ENCODE measurements around the gene THBS1.

THBS1 gene

DNA sequence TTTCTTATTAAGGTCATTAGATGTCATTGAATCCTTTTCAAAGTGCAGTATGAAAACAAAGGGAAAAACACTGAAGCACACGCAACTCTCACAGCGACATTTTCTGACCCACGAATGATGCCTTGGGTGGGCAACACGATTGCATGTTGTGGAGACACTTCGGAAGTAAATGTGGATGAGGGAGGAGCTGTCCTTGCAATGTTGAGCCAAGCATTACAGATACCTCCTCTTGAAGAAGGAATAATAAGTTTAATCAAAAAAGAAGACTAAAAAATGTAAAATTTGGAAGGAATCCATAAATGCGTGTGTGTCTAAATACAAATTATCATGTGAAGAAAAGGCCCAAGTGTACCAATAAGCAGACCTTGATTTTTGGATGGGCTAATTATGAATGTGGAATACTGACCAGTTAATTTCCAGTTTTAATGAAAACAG, 16.9 kb downstream of the THBS1 start:
- TF ChIP-seq GATA3 (IDR thresholded peaks at IDR 0.05; ENCODE audit: low read depth, low read length), result no peak
- no peak for TF ChIP-seq GATA2 (IDR thresholded peaks at IDR 0.05; ENCODE audit: low read depth, low read length)

DNA sequence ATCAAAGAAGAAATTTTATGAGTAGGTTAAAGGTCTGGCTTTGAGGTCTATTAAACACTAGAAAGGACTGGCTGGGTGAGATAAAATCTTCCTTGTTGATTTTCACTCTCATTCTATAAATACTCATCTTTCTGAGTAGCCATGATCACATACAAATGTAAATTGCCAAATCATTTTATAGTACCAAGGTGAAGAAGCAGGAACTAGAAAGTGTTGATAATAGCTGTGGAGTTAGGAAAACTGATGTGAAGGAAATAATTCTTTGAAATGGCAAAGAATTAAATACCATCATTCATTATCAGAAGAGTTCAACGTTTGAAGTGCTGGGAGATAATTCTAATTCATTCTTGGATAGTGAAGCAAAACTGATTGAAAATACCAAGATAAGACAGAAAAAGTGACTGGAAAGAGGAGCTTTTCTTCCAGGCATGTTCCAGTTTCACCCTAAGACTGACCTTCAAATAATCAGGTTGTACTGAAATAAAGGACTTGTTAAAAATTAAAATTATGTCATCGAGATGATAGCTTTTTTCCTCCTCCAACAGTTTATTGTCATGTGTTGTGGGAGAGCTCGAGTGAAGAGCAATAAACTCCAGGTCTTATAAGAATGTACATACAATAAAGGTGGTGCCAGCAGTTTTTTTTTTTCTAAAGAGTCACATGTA, 17.4 kb downstream of the THBS1 start:
- TF ChIP-seq GATA2 (IDR thresholded peaks at IDR 0.05; ENCODE audit: low read depth, low read length) (no peak), GATA3 (IDR thresholded peaks at IDR 0.05; ENCODE audit: low read depth, low read length) (no peak)

DNA sequence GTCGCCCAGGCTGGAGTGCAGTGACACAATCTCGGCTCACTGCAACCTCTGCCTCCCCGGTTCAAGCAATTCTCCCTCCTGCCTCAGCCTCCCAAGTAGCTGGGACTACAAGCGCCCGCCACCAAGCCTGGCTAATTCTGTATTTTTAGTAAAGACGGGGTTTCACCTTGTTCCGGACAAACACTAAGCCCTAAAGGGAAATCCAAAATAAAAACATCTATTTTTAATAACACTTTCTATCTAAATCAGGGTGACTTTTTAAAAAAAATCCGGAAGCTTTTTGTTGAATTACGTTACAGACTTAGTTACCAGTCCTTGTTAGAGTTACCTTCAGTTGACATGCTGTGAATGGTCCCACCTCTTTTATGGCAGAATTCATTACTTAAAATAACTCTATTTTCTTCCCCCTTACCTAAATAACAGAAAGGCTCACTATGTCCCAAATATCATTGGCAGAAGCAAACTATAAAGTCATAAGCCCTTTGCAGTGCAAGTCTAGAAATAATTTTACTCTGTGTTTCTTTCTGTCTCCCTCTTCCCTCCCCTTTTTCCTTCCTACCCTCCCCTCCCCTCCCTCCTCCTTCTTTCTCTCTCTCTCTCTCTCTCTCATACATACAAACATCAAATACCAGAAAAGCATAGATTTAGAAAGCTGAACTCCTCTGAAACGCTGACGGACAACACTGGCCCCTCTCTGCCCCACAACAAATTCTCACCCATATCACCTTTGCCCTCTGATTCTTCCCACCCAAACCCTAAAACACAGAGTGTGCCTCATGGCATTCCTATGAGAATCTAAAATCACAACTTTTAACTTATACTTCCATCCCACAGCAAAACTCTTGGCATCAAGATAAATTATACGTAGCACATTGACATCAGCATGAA, 18.3 kb downstream of the THBS1 start:
- TF ChIP-seq GATA2 (IDR thresholded peaks at IDR 0.05; ENCODE audit: low read depth, low read length) (no peak), GATA3 (IDR thresholded peaks at IDR 0.05; ENCODE audit: low read depth, low read length) (no peak)

DNA sequence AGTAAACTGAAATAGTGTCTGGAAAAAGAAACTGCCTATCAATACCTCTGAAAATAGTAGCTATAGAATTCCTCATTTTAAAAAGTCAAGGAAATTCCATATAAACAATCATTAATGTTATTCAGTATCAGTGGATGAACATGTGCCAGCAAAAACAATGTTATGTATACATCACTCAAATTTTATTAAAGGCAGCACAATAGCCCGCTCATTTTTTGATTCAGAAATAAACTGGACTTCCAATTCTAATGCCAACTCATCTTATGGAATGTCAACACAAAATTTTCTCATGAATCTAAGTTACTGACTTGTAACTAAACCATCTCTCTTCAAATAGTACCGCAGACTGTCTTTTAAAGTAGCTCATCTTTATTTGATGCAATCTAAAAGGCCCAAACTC, 19.0 kb downstream of the THBS1 start:
- TF ChIP-seq GATA3 (IDR thresholded peaks at IDR 0.05; ENCODE audit: low read depth, low read length) (no peak), GATA2 (IDR thresholded peaks at IDR 0.05; ENCODE audit: low read depth, low read length) (no peak)

DNA sequence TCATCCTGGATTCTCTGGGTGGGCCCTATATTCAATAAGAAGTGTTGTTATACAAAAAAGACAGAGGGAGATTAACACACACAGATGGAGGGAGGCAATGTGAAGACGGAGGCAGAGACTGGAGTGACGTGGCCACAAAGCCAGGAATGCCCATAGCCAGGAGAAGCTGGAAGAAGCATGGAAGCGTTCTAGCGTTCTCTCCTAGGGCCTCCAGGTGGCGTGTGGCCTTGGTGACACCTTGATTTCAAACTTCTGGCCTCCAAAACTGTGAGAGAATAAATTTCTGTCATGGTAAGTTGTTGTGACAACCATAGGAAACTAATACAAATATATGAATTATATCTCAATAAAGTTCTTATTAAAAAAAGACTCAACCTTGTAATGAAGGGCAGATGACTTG, 21.3 kb downstream of the THBS1 start:
- no peak for TF ChIP-seq GATA2 (IDR thresholded peaks at IDR 0.05; ENCODE audit: low read depth, low read length)
- TF ChIP-seq GATA3 (IDR thresholded peaks at IDR 0.05; ENCODE audit: low read depth, low read length), result no peak

DNA sequence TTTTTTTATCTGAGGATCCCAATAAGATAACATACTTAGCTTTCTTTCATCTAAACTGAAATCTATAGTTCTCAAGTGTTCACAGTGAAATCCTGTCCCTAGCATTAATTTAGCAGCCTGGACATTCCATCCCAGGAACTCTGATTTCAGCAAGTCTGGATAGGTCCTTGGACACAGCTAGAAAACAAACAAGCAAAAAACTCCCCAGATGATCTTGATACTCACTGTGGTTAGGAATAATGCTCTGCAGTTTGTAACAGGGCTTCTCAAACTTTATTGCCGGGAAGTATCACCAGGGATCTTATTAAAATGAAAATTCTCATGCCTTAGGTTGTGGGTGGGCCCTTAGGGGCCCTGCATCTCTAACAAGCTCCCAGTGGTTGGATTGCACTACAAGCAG, 24.3 kb downstream of the THBS1 start:
- TF ChIP-seq GATA3 (IDR thresholded peaks at IDR 0.05; ENCODE audit: low read depth, low read length), result no peak
- TF ChIP-seq GATA2 (IDR thresholded peaks at IDR 0.05; ENCODE audit: low read depth, low read length), result no peak

DNA sequence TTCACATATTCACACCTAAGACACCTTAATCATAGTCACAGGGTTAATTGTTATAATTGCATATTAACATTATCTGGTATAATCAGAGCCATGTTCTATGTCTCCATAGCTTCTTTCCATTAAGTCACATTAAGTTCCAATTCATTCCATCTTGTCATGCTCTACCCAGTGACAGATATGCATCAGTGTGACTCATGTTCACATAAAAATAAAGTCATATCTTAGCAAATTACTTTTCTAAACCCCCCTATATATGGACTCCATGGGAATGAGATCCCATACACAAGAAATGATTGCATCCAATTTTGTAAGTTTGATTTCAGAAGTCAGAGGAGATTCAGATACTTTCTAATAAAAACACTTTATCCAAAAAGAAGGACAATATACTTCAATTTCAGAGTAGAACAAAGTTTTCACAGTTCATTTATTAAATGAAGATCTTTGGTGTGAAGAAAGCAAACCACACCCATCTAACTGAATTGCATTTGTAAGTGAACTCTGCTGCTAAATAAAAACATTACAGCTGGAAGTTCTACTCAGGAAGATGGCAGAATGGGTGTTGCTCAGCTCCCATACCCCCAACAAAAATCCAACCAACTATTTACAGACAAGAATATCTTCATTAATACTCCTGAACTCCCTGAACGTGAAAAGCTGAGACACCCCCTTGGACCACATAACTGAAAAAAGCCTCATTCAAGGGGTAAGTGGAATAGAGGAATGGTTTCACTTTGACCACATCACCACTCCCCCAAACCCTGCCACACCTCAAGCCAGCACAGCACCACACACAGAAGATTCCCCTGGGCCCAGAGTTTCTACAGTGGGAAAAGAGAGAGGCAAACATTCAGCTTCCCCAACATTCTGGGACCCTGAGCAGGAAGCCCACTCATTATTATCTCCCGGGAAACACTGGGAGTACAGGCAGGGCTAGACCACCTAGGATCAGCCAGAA, 27.6 kb downstream of the THBS1 start:
- TF ChIP-seq GATA2 (IDR thresholded peaks at IDR 0.05; ENCODE audit: low read depth, low read length), result no peak
- no peak for TF ChIP-seq GATA3 (IDR thresholded peaks at IDR 0.05; ENCODE audit: low read depth, low read length)

DNA sequence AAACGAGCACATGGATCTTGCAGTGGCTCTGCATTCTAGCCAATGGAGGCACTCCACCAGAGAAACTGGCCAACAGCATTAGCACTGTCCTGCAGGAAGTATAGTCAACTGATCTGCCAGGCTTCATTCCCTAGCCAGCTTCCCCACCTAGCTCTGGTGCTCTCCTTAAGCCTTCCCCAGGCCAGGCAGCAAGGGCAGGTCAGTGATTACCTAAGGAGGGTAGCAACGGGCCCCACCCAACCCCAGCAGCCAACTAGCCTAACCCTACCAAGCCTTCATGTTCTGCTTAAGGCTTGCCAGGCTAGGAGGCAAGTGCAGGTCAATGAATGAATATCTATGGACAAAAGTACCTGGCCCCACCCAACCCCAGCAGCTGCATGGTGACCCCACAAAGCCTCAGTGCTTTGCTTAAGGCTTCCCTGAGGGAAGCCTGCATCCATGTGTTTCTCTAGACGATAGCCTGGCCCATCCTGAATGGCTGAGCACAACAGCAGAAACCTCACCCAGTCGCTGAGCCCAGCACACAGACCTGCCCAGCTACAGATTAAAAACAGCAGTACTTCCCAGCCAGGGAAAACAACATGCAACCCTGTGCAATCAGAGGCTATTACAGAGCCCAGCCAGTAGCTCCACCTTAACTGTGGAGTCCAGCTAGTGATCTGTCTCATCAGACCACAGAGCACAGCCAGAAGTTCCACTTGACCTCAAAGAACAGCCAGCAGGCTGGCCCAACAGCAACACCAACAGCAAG, 28.5 kb downstream of the THBS1 start:
- TF ChIP-seq GATA2 (IDR thresholded peaks at IDR 0.05; ENCODE audit: low read depth, low read length), result no peak
- TF ChIP-seq GATA3 (IDR thresholded peaks at IDR 0.05; ENCODE audit: low read depth, low read length), result no peak

DNA sequence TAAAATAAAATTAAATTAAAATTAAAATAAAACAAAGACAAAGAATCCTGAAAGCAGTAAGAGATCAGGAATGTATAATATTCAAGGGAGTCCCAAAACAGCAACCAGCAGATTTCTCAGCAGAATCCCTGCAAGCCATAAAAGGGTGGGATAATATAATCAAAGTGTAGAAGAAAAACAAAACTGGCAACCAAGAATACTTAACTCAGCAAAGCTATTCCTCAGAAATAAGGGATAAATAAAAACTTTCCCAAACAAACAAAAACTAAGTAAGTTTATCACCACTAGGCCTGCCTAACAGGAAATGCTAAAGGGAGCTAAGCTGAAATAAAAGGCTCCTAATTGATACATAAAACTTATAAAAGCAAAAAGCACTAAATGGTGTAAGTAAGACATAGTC, 29.8 kb downstream of the THBS1 start:
- TF ChIP-seq GATA2 (IDR thresholded peaks at IDR 0.05; ENCODE audit: low read depth, low read length) (no peak), GATA3 (IDR thresholded peaks at IDR 0.05; ENCODE audit: low read depth, low read length) (no peak)

DNA sequence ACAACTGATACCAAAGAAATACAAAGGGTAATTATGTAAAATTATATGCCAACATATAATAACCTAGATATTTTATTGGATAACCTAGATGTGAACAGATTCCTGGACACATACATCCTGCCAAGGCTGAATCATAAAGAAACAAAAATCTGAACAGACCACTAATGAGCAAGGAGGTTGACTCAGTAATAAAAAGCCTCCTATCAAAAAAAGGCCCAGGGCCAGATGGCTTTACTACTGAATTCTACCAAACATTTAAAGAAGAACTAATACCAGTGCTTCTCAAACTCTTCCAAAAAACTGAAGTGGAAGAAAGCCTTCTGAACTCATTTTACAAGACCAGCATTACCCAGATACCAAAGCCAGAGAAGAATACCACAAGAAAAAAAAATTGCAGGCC, 32.4 kb downstream of the THBS1 start:
- TF ChIP-seq GATA2 (IDR thresholded peaks at IDR 0.05; ENCODE audit: low read depth, low read length) (no peak), GATA3 (IDR thresholded peaks at IDR 0.05; ENCODE audit: low read depth, low read length) (no peak)

DNA sequence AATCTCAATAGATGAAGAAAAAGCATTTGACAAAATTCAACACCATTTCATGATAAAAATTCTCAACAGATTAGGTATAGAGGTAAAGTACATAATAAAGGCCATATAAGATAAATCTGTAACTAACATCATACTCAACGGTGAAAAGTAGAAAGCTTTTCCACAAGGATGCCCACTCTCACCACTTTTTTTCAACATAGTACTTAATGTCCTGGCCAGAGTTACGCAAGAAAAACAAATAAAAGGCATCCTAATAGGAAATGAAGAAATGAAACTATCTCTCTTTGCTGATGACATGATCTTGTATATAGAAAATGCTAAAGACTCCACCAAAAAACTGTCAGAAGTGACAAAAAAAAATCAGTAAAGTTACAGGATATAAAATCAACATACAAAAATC, 33.0 kb downstream of the THBS1 start:
- TF ChIP-seq GATA2 (IDR thresholded peaks at IDR 0.05; ENCODE audit: low read depth, low read length), result no peak
- TF ChIP-seq GATA3 (IDR thresholded peaks at IDR 0.05; ENCODE audit: low read depth, low read length), result no peak

DNA sequence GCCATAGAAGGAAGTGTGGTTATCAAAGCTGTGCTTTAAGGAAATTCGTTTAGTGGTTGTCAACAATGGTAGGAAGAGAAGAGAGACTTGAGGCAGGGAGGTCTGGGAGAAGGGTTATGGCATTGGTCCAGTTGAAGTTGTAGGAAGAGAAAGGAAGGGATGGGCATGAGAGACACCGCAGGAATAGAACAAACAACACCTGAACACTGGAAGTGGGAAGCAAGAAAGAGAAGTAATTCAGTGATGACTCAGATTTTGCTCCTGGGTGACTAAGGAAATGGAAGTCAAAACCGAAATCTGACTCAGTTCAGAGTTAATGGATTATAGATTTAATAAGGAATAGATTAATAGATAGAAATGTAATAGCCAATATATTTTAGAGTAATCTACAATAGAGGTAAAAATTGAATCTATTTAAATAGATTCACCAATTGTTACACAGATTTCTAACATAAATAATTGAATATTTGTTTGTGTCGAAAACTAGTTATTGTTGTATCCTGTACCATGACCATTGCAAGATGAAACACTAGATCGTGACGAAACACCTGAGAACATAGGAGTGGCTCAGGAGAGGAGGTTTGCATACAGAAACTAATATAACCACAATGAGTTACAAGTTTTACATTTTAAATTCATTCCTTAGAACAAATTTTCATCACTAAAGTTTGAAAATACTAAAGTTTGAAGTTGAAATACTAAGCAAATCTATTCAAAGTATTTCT, 36.0 kb downstream of the THBS1 start:
- TF ChIP-seq GATA2 (IDR thresholded peaks at IDR 0.05; ENCODE audit: low read depth, low read length) (no peak), GATA3 (IDR thresholded peaks at IDR 0.05; ENCODE audit: low read depth, low read length) (no peak)
